ENCODE results near the gene MACROH2A1. TPM values are rescaled to one million over a fixed set of nuclear protein-coding genes. Genes with fewer than 3 reads are reported as not detected.

MACROH2A1 gene
- total RNA-seq, 4 donors from 2014 or later = 278 to 355 (median 319) TPM

GRCh38 chr5:135339623-135340022 is 59.4 kb downstream of the MACROH2A1 start:
- Histone ChIP-seq H3K27ac (no peak overlapping the region), H3K9me3 (no peaks in the 10 kb centered on the region), H3K27me3 (no peaks in the 10 kb centered on the region), H3K36me3 (peaks cover 52 to 100% (median 55%) of the 10 kb centered on the region in 3 donors), H3K4me1 (peaks cover 0 to 36% (median 27%) of the 10 kb centered on the region in 3 donors), H3K4me3 (no peak overlapping the region)
- WGBS, 2 donors = 84 to 89% methylated on average over 3 to 4 of the region's 4 CpGs
- intact Hi-C loops (cut with DNase I) = no loop called here
- no peak for DNase-seq
- TF ChIP-seq POLR2A (IDR thresholded peaks at IDR 0.05) (no peak), CTCF (IDR thresholded peaks at IDR 0.05) (no peak)

GRCh38 chr5:135339189-135339588 is 59.8 kb downstream of the MACROH2A1 start:
- Histone ChIP-seq H3K36me3 (peaks cover 52 to 100% (median 55%) of the 10 kb centered on the region in 3 donors), H3K27me3 (no peaks in the 10 kb centered on the region), H3K27ac (no peak overlapping the region), H3K4me3 (no peak overlapping the region), H3K4me1 (peaks cover 0 to 40% (median 27%) of the 10 kb centered on the region in 3 donors), H3K9me3 (no peaks in the 10 kb centered on the region)
- no peak for DNase-seq
- TF ChIP-seq CTCF (IDR thresholded peaks at IDR 0.05) = no peak
- TF ChIP-seq POLR2A (IDR thresholded peaks at IDR 0.05) = no peak
- intact Hi-C loops (cut with DNase I) = no loop called here
- 95 to 98% methylated on average over 5 of the region's 5 CpGs for WGBS, 2 donors

- intact Hi-C loops (cut with DNase I) = no loop called here
- Histone ChIP-seq H3K27me3 (no peaks in the 10 kb centered on the region), H3K9me3 (no peaks in the 10 kb centered on the region), H3K4me3 (no peak overlapping the region), H3K4me1 (peaks cover 0 to 61% (median 30%) of the 10 kb centered on the region in 3 donors), H3K36me3 (peaks cover 37 to 94% (median 40%) of the 10 kb centered on the region in 3 donors), H3K27ac (peak overlapping the region in 3 of 4 donors; percentile 6 to 51 (median 9))
- no CpG with 5 or more reads among the region's 4 CpGs for WGBS, 2 donors
- DNase-seq = no peak
- TF ChIP-seq CTCF (IDR thresholded peaks at IDR 0.05) (no peak), POLR2A (IDR thresholded peaks at IDR 0.05) (no peak)
Observed at GRCh38 chr5:135337064-135337463, 62.0 kb downstream of the MACROH2A1 start.

GRCh38 chr5:135335031-135335828 is 63.8 kb downstream of the MACROH2A1 start:
- no peaks in the 10 kb centered on the region for H3K9me3 ChIP-seq
- no peak for DNase-seq
- intact Hi-C loops (cut with DNase I) = no loop called here
- H3K27ac ChIP-seq = peak overlapping the region in 2 of 4 donors; percentile 0 to 14
- TF ChIP-seq POLR2A (IDR thresholded peaks at IDR 0.05) = no peak
- TF ChIP-seq CTCF (IDR thresholded peaks at IDR 0.05) = no peak
- H3K27me3 ChIP-seq = no peaks in the 10 kb centered on the region
- H3K36me3 ChIP-seq = peaks cover 20 to 87% (median 26%) of the 10 kb centered on the region in 3 donors
- 66 to 70% methylated on average over 8 to 11 of the region's 13 CpGs for WGBS, 2 donors
- H3K4me3 ChIP-seq = no peak overlapping the region
- peaks cover 10 to 79% (median 42%) of the 10 kb centered on the region in 3 donors for H3K4me1 ChIP-seq

GRCh38 chr5:135333732-135334515 is 65.1 kb downstream of the MACROH2A1 start:
- TF ChIP-seq POLR2A (IDR thresholded peaks at IDR 0.05) = no peak
- TF ChIP-seq CTCF (IDR thresholded peaks at IDR 0.05) = no peak
- DNase-seq = no peak
- Histone ChIP-seq H3K4me1 (peaks cover 10 to 92% (median 43%) of the 10 kb centered on the region in 3 donors), H3K4me3 (no peak overlapping the region), H3K36me3 (peaks cover 9 to 74% (median 14%) of the 10 kb centered on the region in 3 donors), H3K27ac (peak overlapping the region in 2 of 4 donors; percentile 33 to 45), H3K9me3 (no peaks in the 10 kb centered on the region), H3K27me3 (no peaks in the 10 kb centered on the region)
- intact Hi-C loops (cut with DNase I) = no loop called here
- 26 to 40% methylated on average over 3 to 4 of the region's 10 CpGs for WGBS, 2 donors
